ENCODE measurements around the gene SWSAP1.
A peak's percentile ranks its signal among the peaks of the same experiment; 100 is the strongest.

Gene SWSAP1

GRCh38 chr19:11383706-11384048 is 9.2 kb downstream of the SWSAP1 start:
- TF ChIP-seq, protein P1, sequence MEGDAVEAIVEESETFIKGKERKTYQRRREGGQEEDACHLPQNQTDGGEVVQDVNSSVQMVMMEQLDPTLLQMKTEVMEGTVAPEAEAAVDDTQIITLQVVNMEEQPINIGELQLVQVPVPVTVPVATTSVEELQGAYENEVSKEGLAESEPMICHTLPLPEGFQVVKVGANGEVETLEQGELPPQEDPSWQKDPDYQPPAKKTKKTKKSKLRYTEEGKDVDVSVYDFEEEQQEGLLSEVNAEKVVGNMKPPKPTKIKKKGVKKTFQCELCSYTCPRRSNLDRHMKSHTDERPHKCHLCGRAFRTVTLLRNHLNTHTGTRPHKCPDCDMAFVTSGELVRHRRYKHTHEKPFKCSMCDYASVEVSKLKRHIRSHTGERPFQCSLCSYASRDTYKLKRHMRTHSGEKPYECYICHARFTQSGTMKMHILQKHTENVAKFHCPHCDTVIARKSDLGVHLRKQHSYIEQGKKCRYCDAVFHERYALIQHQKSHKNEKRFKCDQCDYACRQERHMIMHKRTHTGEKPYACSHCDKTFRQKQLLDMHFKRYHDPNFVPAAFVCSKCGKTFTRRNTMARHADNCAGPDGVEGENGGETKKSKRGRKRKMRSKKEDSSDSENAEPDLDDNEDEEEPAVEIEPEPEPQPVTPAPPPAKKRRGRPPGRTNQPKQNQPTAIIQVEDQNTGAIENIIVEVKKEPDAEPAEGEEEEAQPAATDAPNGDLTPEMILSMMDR (IDR thresholded peaks at IDR 0.05; ENCODE audit: insufficient read depth, low read length, poor library complexity, severe bottlenecking): no peak
- H3K27me3 ChIP-seq (replicated peaks; ENCODE audit: control insufficient read depth, insufficient read depth, low read length): no peaks in the 10 kb centered on the region; the same call in 1 of the 2 replicates
- no peak for DNase-seq (ENCODE audit: extremely low read depth, insufficient read length)
- peak overlapping the region; percentile 5; the same call in 1 of the 2 replicates for H3K4me3 ChIP-seq (replicated peaks; ENCODE audit: low read depth, low read length)
- H3K36me3 ChIP-seq (ENCODE audit: control insufficient read depth, insufficient read depth, low read length): no peaks in the 10 kb centered on the region

DNA sequence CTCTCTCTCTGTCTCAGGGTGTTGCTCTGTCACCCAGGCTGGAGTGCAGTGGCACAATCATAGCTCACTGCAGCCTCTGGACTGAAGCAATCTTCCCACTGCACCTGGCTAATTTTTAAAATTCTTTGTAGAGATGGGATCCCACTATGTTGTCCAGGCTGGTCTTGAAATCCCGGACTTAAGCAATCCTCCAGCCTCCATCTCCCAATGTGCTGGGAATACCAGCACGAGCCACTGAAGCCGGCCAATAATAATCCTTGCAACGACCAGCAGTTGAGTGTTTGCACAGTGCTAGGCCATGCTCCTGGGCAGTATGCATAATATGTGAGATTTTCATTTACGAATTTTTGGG is 10.3 kb downstream of the SWSAP1 start:
- no peak overlapping the region for H3K4me3 ChIP-seq (replicated peaks; ENCODE audit: low read depth, low read length)
- H3K27me3 ChIP-seq (replicated peaks; ENCODE audit: control insufficient read depth, insufficient read depth, low read length): no peaks in the 10 kb centered on the region; the same call in 1 of the 2 replicates
- TF ChIP-seq, protein P1 (IDR thresholded peaks at IDR 0.05; ENCODE audit: insufficient read depth, low read length, poor library complexity, severe bottlenecking): no peak
- no peak for DNase-seq (ENCODE audit: extremely low read depth, insufficient read length)
- H3K36me3 ChIP-seq (ENCODE audit: control insufficient read depth, insufficient read depth, low read length): no peaks in the 10 kb centered on the region

- TF ChIP-seq, protein P1 (IDR thresholded peaks at IDR 0.05; ENCODE audit: insufficient read depth, low read length, poor library complexity, severe bottlenecking): no peak
- Histone ChIP-seq H3K36me3 (ENCODE audit: control insufficient read depth, insufficient read depth, low read length) (no peaks in the 10 kb centered on the region), H3K4me3 (replicated peaks; ENCODE audit: low read depth, low read length) (no peak overlapping the region), H3K27me3 (replicated peaks; ENCODE audit: control insufficient read depth, insufficient read depth, low read length) (no peaks in the 10 kb centered on the region; the same call in 1 of the 2 replicates)
- no peak for DNase-seq (ENCODE audit: extremely low read depth, insufficient read length)
These were observed 12.9 kb downstream of the SWSAP1 start for GRCh38 chr19:11387162-11388034.

DNA sequence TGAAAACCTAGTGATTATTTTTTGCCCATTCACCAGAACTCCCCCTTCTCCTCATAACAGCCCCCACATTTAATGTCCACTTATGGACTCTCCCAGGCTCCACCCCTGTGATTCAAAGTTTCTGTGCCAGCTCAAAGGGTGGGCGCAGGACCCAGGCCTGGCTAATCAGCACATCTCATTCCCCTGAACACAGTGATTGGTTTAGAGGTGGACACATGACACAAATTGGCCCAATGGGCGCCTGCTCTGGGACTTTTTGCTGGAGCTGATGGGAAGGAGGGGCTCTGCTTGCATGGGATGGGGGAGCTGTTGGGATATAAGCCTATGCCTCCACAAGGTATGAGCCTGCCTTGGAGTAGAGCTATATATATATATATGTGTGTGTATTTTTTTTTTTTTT is 15.9 kb downstream of the SWSAP1 start:
- no peak for DNase-seq (ENCODE audit: extremely low read depth, insufficient read length)
- H3K27me3 ChIP-seq (replicated peaks; ENCODE audit: control insufficient read depth, insufficient read depth, low read length): no peaks in the 10 kb centered on the region
- TF ChIP-seq, protein P1 (IDR thresholded peaks at IDR 0.05; ENCODE audit: insufficient read depth, low read length, poor library complexity, severe bottlenecking): no peak
- no peaks in the 10 kb centered on the region for H3K36me3 ChIP-seq (ENCODE audit: control insufficient read depth, insufficient read depth, low read length)
- no peak overlapping the region for H3K4me3 ChIP-seq (replicated peaks; ENCODE audit: low read depth, low read length)

GRCh38 chr19:11390933-11391680 is 16.6 kb downstream of the SWSAP1 start:
- TF ChIP-seq, protein P1 (IDR thresholded peaks at IDR 0.05; ENCODE audit: insufficient read depth, low read length, poor library complexity, severe bottlenecking): no peak
- no peak overlapping the region for H3K4me3 ChIP-seq (replicated peaks; ENCODE audit: low read depth, low read length)
- no peaks in the 10 kb centered on the region for H3K27me3 ChIP-seq (replicated peaks; ENCODE audit: control insufficient read depth, insufficient read depth, low read length)
- DNase-seq (ENCODE audit: extremely low read depth, insufficient read length): no peak
- H3K36me3 ChIP-seq (ENCODE audit: control insufficient read depth, insufficient read depth, low read length): no peaks in the 10 kb centered on the region
